Measurements from ENCODE around the gene OR13C3. TPM values are rescaled to one million over a fixed set of nuclear protein-coding genes. Genes with fewer than 3 reads are reported as not detected.

OR13C3 gene
- total RNA-seq, 1 donor from 2014 or later, result not detected

Other genes starting within 250 kb of the OR13C3 start
- gene OR13F1, start 32.6 kb downstream of the OR13C3 start, total RNA-seq, result not detected
- not detected for gene OR13C4, start 9.6 kb downstream of the OR13C3 start, total RNA-seq
- not detected for gene OR13C8, start 32.3 kb upstream of the OR13C3 start, total RNA-seq
- not detected for gene OR13C5, start 62.6 kb upstream of the OR13C3 start, total RNA-seq
- gene OR13C2, start 68.8 kb upstream of the OR13C3 start, total RNA-seq, result not detected
- not detected for gene OR13C9, start 81.3 kb upstream of the OR13C3 start, total RNA-seq
- gene OR13D1, start 157.7 kb upstream of the OR13C3 start, total RNA-seq, result not detected
- gene NIPSNAP3A, start 210.8 kb upstream of the OR13C3 start, total RNA-seq, result 21.6 TPM
- gene NIPSNAP3B, start 227.3 kb upstream of the OR13C3 start, total RNA-seq, result 29.0 TPM

All from Right ventricle myocardium inferior (tissue), 1 donor.